HG03280 (cell line): ENCODE data around the gene LARGE1.
"Not testable (repeated sequence)": the region's sequence is repeated elsewhere in the genome, so short reads cannot be mapped to it uniquely, and the experiment has no call there.

Experiments
- ATAC-seq: cut with Tn5 transposase; IDR thresholded peaks from one replicate; pipeline ENCODE4 v1.9.1; 2021; ENCODE audit warnings: mild to moderate bottlenecking, moderate library complexity; ENCODE audit not compliant: unreplicated experiment

Gene LARGE1

DNA sequence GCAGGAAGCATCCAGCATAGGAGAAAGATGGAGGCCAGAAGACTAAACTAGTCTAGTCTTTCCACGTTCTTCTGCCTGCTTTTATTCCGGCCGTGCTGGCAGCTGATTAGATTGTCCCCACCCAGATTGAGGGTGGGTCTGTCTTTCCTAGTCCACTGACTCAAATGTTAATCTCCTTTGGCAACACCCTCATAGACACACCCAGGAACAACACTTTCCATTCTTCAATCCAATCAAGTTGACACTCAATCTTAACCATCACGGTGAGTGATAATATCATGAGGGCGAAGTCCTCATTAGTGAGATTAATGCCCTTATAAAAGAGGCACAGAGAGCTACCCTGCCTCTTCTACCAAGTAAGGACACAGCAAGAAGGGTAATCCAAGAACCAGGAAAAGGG is 424.2 kb downstream of the LARGE1 start:
- no peak for ATAC-seq

GRCh38 chr22:33493476-33494205 is 426.6 kb downstream of the LARGE1 start:
- no peak for ATAC-seq

DNA sequence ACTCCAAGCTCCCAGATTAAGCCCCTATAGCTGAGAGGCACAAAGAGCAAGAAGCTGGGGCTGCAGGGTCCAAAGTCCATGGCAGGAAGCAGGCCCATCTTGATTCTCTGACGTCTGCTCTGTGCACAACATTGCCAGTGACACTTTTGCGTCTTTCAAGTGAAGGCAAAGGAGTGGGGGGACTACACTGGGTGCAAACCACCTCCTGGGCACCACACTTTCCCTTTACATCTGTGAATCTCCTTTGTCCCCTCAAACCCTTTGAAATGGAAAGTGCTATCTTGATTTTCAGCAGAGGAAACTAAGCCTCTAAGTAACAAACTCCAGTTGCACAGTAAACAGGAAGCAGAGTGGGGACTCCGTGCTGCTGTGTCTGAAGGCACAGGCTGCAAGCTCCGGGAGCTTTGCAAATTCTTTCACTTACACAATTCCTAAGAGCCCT is 428.0 kb downstream of the LARGE1 start:
- ATAC-seq: no peak

- ATAC-seq: no peak
These were observed 433.1 kb downstream of the LARGE1 start for GRCh38 chr22:33487041-33487716.

- no peak for ATAC-seq
These were observed 438.7 kb downstream of the LARGE1 start for GRCh38 chr22:33481550-33481949.

- no peak for ATAC-seq
These were observed 442.9 kb downstream of the LARGE1 start for GRCh38 chr22:33477120-33478111.

- ATAC-seq: no peak
These were observed 443.6 kb downstream of the LARGE1 start for GRCh38 chr22:33476716-33477115.

GRCh38 chr22:33476206-33476605 is 444.1 kb downstream of the LARGE1 start:
- no peak for ATAC-seq

DNA sequence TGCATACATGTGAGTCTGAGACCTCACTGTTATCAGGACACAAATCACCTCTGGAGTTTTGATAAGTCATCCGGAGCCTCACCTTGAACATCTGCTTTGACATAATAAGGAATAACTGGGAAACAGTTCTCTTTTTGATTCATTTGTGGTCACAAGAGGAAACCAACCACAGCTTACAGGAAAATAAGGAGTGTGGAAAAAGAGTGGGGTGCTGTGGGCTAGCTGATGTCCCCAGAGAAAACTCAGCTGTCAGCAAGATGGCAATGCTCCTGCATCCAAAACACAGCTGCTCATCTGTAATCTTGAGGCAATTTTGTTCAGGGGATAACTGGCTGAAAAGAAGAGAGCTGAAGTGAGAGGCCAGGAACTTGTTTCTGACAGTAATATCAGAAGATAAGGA is 445.7 kb downstream of the LARGE1 start:
- ATAC-seq: no peak

DNA sequence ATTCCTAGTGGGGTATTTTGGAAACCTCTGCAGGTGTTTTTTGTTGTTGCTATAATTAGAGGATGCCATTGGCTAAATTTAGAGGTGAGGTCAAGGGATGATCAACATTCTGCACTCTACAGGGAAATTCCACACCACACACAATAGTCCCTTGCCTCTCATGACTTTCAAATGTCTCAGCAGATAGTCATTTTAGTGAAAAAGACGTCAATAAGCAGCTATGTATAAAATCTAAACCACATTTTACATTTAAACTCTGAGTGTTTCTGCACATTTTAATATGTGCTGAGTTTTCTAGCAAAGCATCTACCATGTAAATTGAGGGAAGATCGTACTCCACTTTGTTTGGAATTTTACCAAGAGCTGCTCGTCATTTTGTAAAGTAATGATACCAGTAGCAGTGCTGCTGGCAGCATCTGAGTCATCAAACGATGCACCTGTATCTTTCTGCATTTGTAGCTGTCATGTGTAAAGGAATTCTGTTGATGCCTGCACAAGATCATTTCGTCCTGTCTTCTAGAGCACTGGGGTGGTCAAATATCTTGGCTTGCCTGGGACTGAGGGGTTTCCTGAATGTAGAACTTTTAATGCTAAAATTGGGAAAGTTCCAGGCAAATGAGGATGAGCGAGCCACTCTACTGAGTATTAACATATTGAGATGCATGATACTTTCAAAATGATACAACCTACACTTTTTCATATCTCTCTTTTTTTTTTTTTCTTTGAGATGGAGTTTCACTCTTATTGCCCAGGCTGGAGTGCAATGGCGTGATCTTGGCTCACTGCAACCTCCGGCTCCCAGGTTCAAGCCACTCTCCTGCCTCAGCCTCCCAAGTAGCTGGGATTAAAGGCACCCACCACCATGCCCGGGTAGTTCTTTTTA is 447.6 kb downstream of the LARGE1 start:
- ATAC-seq: peak; percentile 44

DNA sequence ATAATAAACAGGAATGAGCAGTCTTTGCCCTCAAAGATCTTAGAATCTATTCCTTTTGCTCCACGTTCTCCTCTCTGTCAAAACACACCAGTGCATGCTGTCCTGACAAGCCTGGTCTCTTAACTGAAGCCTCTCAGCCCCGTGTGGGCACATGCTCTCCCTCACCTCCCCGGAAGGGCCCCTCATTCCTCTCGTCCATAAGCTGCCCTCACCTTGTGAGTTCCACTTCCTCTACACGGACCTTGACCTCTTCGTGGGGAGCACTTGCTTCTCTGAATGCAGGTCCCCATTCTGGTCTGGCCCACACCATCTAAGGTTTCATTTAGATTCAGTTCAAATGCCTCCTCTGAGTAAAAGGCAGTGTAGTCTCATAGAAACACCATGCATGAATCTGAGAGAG is 449.8 kb downstream of the LARGE1 start:
- no peak for ATAC-seq

- no peak for ATAC-seq
These were observed 452.6 kb downstream of the LARGE1 start for GRCh38 chr22:33467620-33468095.

- ATAC-seq: no peak
These were observed 453.2 kb downstream of the LARGE1 start for GRCh38 chr22:33467080-33467479.

DNA sequence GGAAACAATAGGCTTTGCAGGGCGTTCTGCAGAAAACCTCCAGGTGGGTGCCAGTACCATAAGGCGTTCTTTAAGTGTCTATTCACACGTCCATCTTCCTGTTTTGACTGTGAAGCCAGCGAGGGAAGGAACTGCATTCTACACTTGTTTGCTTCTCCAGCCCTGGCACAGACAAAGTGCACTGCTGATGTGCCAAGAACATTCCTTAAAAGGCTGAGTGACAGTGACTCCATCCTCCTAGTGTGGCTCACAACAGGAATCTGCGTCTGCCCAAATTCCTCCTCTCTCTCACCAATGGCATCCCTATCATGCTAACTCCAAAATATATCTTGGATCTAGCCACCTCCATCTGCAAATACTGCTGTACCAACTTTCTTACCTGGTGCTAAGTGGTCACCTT is 454.7 kb downstream of the LARGE1 start:
- no peak for ATAC-seq

GRCh38 chr22:33464698-33465097 is 455.6 kb downstream of the LARGE1 start:
- ATAC-seq: no peak

- no peak for ATAC-seq
These were observed 458.4 kb downstream of the LARGE1 start for GRCh38 chr22:33461698-33462434.

- not testable (repeated sequence) for ATAC-seq
These were observed 459.0 kb downstream of the LARGE1 start for GRCh38 chr22:33461245-33461644.

- no peak for ATAC-seq
These were observed 461.1 kb downstream of the LARGE1 start for GRCh38 chr22:33459137-33459536.

DNA sequence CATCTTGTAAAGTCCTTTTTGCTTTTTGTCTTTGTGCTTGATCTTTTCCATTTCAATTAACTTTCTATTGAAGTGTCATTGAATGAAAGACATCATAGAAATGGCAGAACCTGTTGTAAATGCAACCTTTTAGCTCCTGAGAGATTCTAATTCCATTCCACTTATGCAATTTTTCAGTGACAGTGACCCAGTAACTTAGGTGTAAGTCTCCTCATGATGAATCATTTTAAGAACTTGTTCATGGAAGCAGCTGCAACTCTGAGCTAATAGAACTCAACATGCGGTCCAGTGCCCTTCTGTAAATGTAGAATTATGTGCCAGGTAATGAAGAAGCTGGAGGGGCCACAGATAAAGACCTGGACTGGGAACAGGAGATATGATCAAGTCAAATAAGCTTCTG is 463.8 kb downstream of the LARGE1 start:
- ATAC-seq: no peak
